Measurements from ENCODE around the gene TRABD2B.

DNA sequence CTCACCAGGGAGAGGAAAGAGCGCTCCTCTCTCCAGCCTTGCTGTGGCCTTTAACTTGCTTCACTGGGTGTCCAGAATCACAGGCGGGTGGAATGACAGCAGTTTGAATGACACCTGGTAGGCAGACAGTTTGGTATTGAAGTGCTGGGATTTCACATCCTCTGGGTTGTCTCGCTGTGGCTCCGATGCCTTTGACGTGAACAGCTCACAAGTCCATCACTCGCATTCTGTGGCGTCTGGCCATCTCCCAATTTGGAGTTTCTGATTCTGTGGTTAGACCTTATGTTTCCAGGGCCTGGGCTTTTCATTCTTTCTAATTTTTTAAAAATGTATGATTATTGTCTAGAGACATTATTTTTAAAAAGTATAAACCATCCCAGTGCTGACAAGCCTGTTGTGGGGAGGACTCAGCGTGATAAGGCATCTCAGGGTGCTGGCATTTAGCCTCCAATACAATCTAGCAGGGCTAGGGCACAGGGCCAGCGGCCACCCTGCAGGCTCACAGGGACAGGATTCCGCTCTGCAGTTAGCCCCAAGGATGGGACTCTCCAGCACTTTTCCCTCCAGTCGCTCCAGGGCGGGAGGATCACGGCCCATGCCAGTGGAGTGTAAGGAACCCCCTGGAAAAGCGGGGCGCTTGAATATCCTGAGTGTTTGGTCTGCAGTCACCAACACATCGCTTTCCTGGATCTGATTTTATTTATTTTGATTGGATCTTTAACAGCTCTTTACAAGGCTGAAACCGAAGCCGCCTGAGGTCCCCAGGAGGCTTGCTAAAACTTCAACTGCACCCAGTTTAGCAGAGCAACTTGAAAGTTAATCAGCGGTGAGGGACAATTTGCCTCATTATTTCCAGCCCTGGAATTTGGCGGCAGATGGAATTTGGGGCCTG lies 178.3 kb downstream of the TRABD2B start:
- no peak for TF ChIP-seq IKZF3 (tag by site-specific recombination; IDR thresholded peaks at IDR 0.05)
- no peak for TF ChIP-seq ZNF146 (tag by site-specific recombination; IDR thresholded peaks at IDR 0.05)
- TF ChIP-seq GLI2 (tag by site-specific recombination; IDR thresholded peaks at IDR 0.05; ENCODE audit: borderline replicate concordance, low read depth) = no peak
- TF ChIP-seq, protein P1, sequence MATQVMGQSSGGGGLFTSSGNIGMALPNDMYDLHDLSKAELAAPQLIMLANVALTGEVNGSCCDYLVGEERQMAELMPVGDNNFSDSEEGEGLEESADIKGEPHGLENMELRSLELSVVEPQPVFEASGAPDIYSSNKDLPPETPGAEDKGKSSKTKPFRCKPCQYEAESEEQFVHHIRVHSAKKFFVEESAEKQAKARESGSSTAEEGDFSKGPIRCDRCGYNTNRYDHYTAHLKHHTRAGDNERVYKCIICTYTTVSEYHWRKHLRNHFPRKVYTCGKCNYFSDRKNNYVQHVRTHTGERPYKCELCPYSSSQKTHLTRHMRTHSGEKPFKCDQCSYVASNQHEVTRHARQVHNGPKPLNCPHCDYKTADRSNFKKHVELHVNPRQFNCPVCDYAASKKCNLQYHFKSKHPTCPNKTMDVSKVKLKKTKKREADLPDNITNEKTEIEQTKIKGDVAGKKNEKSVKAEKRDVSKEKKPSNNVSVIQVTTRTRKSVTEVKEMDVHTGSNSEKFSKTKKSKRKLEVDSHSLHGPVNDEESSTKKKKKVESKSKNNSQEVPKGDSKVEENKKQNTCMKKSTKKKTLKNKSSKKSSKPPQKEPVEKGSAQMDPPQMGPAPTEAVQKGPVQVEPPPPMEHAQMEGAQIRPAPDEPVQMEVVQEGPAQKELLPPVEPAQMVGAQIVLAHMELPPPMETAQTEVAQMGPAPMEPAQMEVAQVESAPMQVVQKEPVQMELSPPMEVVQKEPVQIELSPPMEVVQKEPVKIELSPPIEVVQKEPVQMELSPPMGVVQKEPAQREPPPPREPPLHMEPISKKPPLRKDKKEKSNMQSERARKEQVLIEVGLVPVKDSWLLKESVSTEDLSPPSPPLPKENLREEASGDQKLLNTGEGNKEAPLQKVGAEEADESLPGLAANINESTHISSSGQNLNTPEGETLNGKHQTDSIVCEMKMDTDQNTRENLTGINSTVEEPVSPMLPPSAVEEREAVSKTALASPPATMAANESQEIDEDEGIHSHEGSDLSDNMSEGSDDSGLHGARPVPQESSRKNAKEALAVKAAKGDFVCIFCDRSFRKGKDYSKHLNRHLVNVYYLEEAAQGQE (tag by site-specific recombination; IDR thresholded peaks at IDR 0.05) = no peak
